DMS114 treated with DMSO at 0.1 percent for 48 hours (cell line): Measurements from ENCODE around the gene SHE.
"Not testable (repeated sequence)": the region's sequence is repeated elsewhere in the genome, so short reads cannot be mapped to it uniquely, and the experiment has no call there.

Source experiments
- DNase-seq: peaks from one replicate; lab custom pipeline; 2025; ENCODE audit not compliant: unreplicated experiment; lab: John Stamatoyannopoulos, UW

The SHE gene

GRCh38 chr1:154502066-154502743 is at the start of gene SHE, which contains the start of gene TDRD10:
Gene SHE, minus strand, starts transcription at chr1:154502412. Its CDS starts 386 bp downstream, at chr1:154502026.
Gene TDRD10, plus strand, starts transcription at chr1:154502219. Its CDS starts 4,685 bp downstream, at chr1:154506904.
- no peak for DNase-seq

- DNase-seq: no peak
Measured at GRCh38 chr1:154551474-154551873, 49.3 kb upstream of the SHE start.

GRCh38 chr1:154550657-154551056 is 48.4 kb upstream of the SHE start:
- no peak for DNase-seq

- DNase-seq: no peak
Measured at GRCh38 chr1:154550070-154550469, 47.9 kb upstream of the SHE start.

- no peak for DNase-seq
Measured at GRCh38 chr1:154549202-154549770, 47.1 kb upstream of the SHE start.

GRCh38 chr1:154548028-154548427 is 45.8 kb upstream of the SHE start:
- DNase-seq: no peak

- no peak for DNase-seq
Measured at GRCh38 chr1:154547105-154547732, 45.0 kb upstream of the SHE start.

- peak; percentile 63 for DNase-seq
Measured at GRCh38 chr1:154546264-154547063, 44.3 kb upstream of the SHE start.

- no peak for DNase-seq
Measured at GRCh38 chr1:154541231-154541630, 39.0 kb upstream of the SHE start.

GRCh38 chr1:154539486-154540483 is 37.6 kb upstream of the SHE start:
- no peak for DNase-seq

- no peak for DNase-seq
Measured at GRCh38 chr1:154536570-154536969, 34.4 kb upstream of the SHE start.

GRCh38 chr1:154533952-154534844 is 32.0 kb upstream of the SHE start:
- no peak for DNase-seq

GRCh38 chr1:154531950-154532349 is 29.7 kb upstream of the SHE start:
- DNase-seq: not testable (repeated sequence)

GRCh38 chr1:154529308-154529707 is 27.1 kb upstream of the SHE start:
- no peak for DNase-seq

- DNase-seq: no peak
Measured at GRCh38 chr1:154527192-154527591, 25.0 kb upstream of the SHE start.

- no peak for DNase-seq
Measured at GRCh38 chr1:154524881-154525280, 22.7 kb upstream of the SHE start.

GRCh38 chr1:154521695-154522094 is 19.5 kb upstream of the SHE start:
- DNase-seq: no peak

GRCh38 chr1:154520333-154520732 is 18.1 kb upstream of the SHE start:
- no peak for DNase-seq

GRCh38 chr1:154519591-154519991 is 17.4 kb upstream of the SHE start:
- no peak for DNase-seq
